Mammary epithelial cell (primary cell): ENCODE data around the gene FBLN2.
A peak's percentile ranks its signal among the peaks of the same experiment; 100 is the strongest.

Experiments
- CTCF ChIP-seq, 2 donors: IDR thresholded peaks in 1 of 2; conservative IDR thresholded peaks in 1 of 2; 2 replicates each; pipeline ENCODE4 v1.5.1; 2011 to 2012; ENCODE audit warnings: inconsistent platforms in 2 of 2, low read length in 2 of 2, mild to moderate bottlenecking in 2 of 2, control low read depth in 1 of 2, low read depth in 1 of 2; ENCODE audit not compliant: insufficient read depth in 1 of 2; ENCODE audit errors: extremely low read depth in 1 of 2
- EZH2 ChIP-seq: IDR thresholded peaks from 2 replicates; pipeline ENCODE4 v1.6.1; 2012; ENCODE audit warnings: low read length, inconsistent platforms, borderline replicate concordance

- TF ChIP-seq CTCF (conservative IDR thresholded peaks at IDR 0.05 in 1 of 2, IDR thresholded peaks at IDR 0.05 in 1 of 2; ENCODE audit: extremely low read depth in 1 of 2, insufficient read depth in 1 of 2, low read depth in 1 of 2, low read length in 2 of 2) (peak in 1 of 2 donors; percentile 26), EZH2 (no peak)
Observed at GRCh38 chr3:13666781-13667709, 118.1 kb downstream of the FBLN2 start.
